Lower lobe of right lung (tissue), 2 donors: ENCODE data around the gene GAL3ST2. TPM values are rescaled to one million over a fixed set of nuclear protein-coding genes. Genes with fewer than 3 reads are reported as not detected.

Experiments used
- ATAC-seq, 2 donors: fragments of 200-7000 bp; cut with Tn5 transposase; one replicate each; pipeline ENCODE4 v1.9.1; 2020 to 2022; ENCODE audit warnings: mild to moderate bottlenecking in 2 of 2, moderate library complexity in 2 of 2
- DNase-seq: peaks from one replicate; pipeline ENCODE4 v3.0.0-alpha.2; 2020
- H3K27ac ChIP-seq: fragments of 200-600 bp; one replicate; pipeline ENCODE4 v1.8.0; 2022
- H3K27me3 ChIP-seq: fragments of 200-600 bp; one replicate; pipeline ENCODE4 v1.8.0; 2022; ENCODE audit warnings: low read depth
- H3K36me3 ChIP-seq: fragments of 200-600 bp; one replicate; pipeline ENCODE4 v1.8.0; 2022; ENCODE audit warnings: mild to moderate bottlenecking
- H3K4me1 ChIP-seq: fragments of 200-600 bp; one replicate; pipeline ENCODE4 v1.8.0; 2022
- H3K4me3 ChIP-seq: fragments of 200-600 bp; one replicate; pipeline ENCODE4 v1.8.0; 2022; ENCODE audit warnings: mild to moderate bottlenecking
- H3K9me3 ChIP-seq: fragments of 200-600 bp; one replicate; pipeline ENCODE4 v1.8.0; 2022
- intact Hi-C: fragments of 100-400 bp; cut with DNase I; formaldehyde crosslinking; loops from one replicate; pipeline ENCODE4 v1.11.0; 2022
- total RNA-seq: library from RNA; stranded (reverse); fragmentation: NEBNext Ultra II Directional; extraction: Animal tissue kit (Norgen Biotek cat#: 25700); gene quantifications from one replicate; pipeline ENCODE4 v1.2.1, GENCODE V29; 2021
- TF ChIP-seq, protein P1 (sequence below): fragments of 200-600 bp; IDR thresholded peaks from one replicate; pipeline ENCODE4 v1.8.0; 2022; ENCODE audit warnings: antibody characterized with exemption, mild to moderate bottlenecking
- donor health status: DM: no; HTN: yes; CAD: no; lungs with severe emphysema.

The GAL3ST2 gene
- total RNA-seq, 1 donor from 2014 or later = not detected

DNA sequence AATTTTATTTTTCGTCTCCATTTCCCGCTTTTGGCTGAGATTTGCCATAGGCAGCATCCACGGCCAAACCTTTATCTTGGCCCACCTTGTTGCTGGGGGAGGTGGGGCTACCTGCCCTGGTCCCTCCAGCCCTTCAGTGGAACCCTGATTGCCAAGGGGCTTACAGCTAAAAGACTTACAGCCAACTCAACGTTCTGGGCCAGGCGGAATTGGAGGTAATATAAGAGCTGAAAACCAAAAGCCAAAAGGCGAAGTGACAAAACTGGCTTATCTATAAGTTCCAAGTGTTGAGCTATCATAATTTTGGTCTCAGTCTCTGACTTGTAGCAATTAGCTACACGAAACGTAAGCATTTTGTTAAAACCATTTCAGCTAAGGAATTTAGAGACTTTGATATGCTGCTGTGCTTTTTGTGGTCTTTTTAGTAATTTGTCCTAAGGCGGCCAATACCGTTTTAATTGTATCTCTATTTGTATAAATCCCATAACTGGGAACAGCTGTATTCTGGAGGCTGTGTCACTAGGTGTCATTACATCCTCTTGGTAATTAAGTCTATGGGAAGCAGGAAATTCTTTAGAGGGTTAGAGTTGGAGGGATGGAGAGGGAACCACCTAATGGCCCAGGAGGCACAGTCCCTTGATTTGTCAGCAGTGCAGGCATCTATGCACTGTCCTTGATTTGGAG lies 58.0 kb downstream of the GAL3ST2 start:
- Histone ChIP-seq H3K36me3 (no peaks in the 10 kb centered on the region), H3K4me1 (no peaks in the 10 kb centered on the region), H3K27me3 (peaks cover 12% of the 10 kb centered on the region), H3K4me3 (no peak overlapping the region), H3K9me3 (no peaks in the 10 kb centered on the region), H3K27ac (no peak overlapping the region)
- intact Hi-C loops = no loop called here
- DNase-seq (no peak), ATAC-seq (no peak)
- TF ChIP-seq, protein P1, sequence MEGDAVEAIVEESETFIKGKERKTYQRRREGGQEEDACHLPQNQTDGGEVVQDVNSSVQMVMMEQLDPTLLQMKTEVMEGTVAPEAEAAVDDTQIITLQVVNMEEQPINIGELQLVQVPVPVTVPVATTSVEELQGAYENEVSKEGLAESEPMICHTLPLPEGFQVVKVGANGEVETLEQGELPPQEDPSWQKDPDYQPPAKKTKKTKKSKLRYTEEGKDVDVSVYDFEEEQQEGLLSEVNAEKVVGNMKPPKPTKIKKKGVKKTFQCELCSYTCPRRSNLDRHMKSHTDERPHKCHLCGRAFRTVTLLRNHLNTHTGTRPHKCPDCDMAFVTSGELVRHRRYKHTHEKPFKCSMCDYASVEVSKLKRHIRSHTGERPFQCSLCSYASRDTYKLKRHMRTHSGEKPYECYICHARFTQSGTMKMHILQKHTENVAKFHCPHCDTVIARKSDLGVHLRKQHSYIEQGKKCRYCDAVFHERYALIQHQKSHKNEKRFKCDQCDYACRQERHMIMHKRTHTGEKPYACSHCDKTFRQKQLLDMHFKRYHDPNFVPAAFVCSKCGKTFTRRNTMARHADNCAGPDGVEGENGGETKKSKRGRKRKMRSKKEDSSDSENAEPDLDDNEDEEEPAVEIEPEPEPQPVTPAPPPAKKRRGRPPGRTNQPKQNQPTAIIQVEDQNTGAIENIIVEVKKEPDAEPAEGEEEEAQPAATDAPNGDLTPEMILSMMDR = no peak

DNA sequence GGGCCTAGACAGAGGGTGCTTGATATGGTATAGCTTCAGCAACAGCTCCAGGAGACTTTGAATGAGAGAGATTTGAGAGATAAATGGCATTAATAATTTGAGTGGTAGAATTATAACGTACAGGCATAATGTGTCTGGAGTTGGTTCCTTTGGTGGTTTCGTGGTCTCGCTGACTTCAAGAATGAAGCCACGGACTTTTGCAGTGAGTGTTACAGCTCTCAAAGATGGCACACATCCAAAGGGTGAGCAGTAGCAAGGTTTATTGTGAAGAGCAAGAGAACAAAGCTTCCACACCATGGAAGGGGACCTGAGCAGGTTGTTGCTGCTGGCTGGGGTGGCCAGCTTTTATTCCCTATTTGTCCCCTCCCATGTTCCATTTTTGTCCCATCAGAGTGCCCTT lies 59.0 kb downstream of the GAL3ST2 start:
- intact Hi-C loops = no loop called here
- ATAC-seq (no peak), DNase-seq (no peak)
- H3K4me3 ChIP-seq = no peak overlapping the region
- H3K9me3 ChIP-seq = no peaks in the 10 kb centered on the region
- H3K4me1 ChIP-seq = no peaks in the 10 kb centered on the region
- peaks cover 12% of the 10 kb centered on the region for H3K27me3 ChIP-seq
- H3K27ac ChIP-seq = no peak overlapping the region
- no peaks in the 10 kb centered on the region for H3K36me3 ChIP-seq
- TF ChIP-seq, protein P1 = no peak

DNA sequence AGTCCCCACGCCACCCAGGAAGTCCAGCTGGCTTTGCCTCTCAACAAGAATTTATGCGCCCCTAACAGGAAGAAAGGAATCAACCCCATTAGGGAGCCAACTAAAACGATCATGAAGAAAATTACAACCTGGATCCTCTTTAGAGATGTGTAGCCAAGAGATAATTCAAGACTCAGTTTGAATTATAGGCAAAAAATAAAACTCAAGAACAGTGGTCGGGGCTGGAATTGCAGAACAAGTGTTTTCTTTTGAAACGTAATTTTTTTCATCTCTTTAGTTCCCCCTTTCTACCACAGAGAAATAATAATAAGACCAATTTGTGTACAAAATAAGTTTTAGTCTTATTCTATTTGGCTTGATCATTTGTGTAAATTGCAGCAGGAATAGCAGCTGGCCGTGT lies 59.7 kb downstream of the GAL3ST2 start:
- H3K4me1 ChIP-seq = no peaks in the 10 kb centered on the region
- H3K9me3 ChIP-seq = no peaks in the 10 kb centered on the region
- peaks cover 12% of the 10 kb centered on the region for H3K27me3 ChIP-seq
- no peaks in the 10 kb centered on the region for H3K36me3 ChIP-seq
- H3K27ac ChIP-seq = no peak overlapping the region
- TF ChIP-seq, protein P1 = no peak
- no peak overlapping the region for H3K4me3 ChIP-seq
- DNase-seq = no peak
- ATAC-seq = no peak
- intact Hi-C loops = no loop called here

DNA sequence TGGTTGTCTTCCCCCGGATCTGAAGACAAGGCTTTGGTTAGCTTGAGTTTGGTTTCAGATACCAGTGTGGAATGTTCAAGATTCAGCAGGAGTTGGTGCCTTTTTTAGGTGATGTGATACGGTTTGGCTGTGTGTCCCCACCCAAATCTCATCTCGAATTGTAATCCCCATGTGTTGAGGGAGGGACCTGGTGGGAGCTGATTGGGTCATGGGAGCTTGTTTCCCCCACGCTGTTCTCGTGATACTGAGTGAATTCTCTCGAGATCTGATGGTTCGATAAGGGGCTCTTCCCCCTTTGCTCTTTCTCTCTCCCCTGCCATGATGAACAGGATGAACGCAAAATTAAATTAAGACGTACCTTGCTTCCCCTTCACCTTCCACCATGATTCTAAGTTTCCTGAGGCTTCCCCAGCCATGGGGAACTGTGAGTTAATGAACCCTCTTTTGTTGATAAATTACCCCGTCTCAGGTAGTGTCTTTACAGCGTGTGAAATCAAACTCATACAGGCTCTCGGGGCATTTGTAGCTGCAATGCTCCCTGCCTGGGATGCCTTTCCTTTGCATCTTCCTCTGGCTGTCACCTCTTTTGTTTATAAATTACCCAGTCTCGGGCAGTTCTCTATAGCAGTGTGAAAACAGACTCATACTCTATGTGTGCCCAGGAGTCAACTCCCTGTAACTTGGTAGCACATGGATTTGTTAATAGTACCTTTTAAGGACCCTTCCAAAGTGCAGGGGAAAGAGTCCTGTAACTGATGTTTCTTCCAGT lies 60.8 kb downstream of the GAL3ST2 start:
- Histone ChIP-seq H3K36me3 (no peaks in the 10 kb centered on the region), H3K9me3 (no peaks in the 10 kb centered on the region), H3K4me1 (no peaks in the 10 kb centered on the region), H3K27me3 (peaks cover 12% of the 10 kb centered on the region), H3K27ac (no peak overlapping the region), H3K4me3 (no peak overlapping the region)
- ATAC-seq = no peak
- intact Hi-C loops = no loop called here
- TF ChIP-seq, protein P1 = no peak
- DNase-seq = no peak

DNA sequence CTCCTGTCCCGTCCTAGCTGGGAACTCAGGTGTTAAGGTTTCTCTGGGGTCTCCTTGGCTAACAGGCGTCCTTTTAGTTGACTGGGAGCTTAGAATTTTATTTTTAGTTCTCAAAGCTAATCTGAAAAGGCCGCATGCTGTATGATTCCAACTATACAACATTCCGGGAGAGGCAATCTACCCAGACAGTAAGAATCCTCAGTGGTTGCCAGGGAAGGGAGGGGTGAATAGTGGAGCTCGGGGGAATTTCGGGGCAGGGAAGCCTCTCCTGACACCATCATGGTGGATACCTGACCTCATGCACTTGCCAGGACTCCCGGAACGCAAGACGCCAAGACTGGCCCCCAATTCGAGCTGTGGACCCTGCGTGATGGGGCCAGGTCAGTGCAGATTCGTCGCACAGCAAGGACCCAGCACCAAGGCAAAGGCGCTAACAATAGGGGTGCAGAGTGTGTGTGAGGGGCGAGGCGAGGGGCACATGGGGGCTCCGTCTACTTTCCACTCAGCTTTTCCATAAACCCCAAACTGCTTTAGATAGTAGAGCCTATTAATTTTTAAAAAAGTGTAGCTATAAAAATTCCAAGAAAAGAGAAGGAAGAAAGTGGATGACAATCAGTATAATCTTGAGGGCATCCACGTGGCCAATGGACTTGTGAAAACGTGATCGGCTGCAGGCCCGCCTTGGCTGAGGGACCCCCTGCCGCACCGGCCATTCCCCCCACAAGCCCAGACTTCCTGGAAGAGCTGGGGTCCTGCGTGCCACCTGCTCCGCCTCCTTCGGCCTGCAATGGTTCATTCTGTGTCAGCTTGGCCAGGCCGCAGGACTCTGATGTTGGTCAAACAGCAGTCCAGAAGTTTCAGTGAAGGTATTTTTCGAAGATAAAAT lies 64.8 kb downstream of the GAL3ST2 start:
- Histone ChIP-seq H3K4me3 (no peak overlapping the region), H3K4me1 (peaks cover 15% of the 10 kb centered on the region), H3K27me3 (peaks cover 6% of the 10 kb centered on the region), H3K27ac (no peak overlapping the region), H3K9me3 (no peaks in the 10 kb centered on the region), H3K36me3 (no peaks in the 10 kb centered on the region)
- DNase-seq (no peak), ATAC-seq (no peak)
- TF ChIP-seq, protein P1 = no peak
- intact Hi-C loops = no loop called here
